ENCODE data around the gene ZNF516. TPM values are rescaled to one million over a fixed set of nuclear protein-coding genes. Genes with fewer than 3 reads are reported as not detected.

Gene ZNF516
- total RNA-seq, 2 experiments from 2014 or later = 1.2 to 1.6 TPM

DNA sequence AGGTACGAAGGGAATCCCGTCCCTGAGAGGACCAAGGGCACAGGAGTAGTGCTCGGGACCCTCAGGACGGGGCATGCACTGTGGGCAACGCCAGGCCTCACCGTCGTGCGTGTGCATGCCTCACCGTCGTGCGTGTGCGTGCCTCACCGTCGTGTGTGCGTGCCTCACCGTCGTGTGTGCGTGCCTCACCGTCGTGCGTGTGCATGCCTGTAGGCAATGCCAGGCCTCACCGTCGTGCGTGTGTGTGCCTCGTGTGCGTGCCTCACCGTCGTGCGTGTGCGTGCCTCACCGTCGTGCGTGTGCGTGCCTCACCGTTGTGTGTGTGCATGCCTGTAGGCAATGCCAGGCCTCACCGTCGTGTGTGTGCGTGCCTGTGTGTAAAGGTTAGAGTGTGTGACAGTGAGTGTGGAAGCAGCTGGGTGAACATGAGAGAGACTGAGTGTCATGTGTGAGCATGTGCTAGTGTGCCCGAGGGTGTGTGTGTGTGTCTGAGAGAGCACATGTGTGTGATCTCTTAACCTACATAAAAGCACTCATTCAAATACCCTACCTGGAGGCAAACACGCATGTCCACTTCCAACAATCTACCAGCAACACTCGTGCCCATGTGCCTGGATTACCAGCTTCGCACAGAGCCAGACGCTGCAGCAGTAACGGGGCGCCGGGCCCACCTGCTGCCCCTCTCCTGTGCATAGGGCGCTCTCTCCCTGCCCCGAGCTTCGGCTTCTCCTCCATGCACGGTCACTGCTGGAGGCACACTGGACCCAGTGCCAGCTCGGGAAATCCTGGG is 36.3 kb downstream of the ZNF516 start:
- CTCF ChIA-PET = no interaction called here
- POLR2A ChIA-PET = no interaction called here

DNA sequence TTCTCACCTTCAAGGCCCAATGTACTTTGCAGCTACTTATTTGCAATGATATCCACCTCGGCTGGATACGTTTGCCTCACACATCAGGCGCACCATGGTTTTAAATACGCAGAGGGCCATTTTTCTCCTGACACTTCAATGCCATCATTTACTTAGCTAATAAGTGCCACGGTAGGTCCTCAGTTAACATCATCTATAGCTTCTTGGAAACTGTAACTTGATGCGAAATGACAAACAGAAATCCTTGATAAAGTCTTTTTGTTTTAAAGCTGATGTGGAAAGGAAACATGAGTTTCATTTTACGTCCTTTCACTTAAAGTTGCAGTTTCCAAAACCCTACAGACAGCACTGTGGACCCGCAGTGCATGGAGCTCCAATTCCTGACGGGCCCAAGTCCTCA is 37.1 kb downstream of the ZNF516 start:
- CTCF ChIA-PET = no interaction called here
- POLR2A ChIA-PET = no interaction called here

DNA sequence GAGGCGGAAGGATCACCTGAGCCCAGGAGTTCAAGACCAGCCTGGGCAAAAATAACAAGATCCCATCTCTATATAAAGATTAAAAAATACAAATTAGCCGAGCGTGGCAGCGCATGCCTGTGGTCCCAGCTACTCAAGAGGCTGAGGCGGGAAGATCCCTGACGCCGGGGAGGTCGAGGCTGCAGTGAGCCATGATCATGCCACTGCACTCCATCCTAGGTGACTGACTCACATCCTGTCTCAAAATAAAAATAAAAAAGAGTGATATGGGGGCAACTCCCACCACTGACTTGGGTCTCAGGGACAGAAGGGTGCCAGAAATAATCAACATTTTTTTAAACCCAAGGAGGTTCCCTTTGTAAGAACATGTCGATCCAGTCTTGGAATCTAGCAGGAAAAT is 37.6 kb downstream of the ZNF516 start:
- CTCF ChIA-PET = no interaction called here

DNA sequence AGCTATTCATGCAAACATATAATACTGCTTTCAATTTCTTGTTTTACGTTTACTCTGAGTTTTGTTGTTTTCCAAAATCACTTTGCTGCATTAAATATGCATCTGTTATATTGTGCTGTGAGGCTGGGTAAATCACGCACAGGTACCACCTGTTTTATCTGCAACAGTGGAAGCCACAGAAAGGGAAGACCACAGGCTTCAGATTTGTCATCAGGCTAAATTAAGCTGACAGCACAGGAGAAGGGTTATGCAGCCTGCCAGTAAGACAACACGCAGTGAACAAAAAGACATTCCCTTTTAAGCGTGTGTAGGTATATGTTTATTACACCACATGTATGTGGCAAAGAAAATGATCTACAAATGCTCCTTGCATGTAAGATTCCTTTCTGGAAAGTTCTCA is 38.2 kb downstream of the ZNF516 start:
- ChIA-PET CTCF (no interaction called here), POLR2A (no interaction called here)

More for the DNA sequence above, 37.6 kb downstream of the ZNF516 start:
- POLR2A ChIA-PET = no interaction called here

DNA sequence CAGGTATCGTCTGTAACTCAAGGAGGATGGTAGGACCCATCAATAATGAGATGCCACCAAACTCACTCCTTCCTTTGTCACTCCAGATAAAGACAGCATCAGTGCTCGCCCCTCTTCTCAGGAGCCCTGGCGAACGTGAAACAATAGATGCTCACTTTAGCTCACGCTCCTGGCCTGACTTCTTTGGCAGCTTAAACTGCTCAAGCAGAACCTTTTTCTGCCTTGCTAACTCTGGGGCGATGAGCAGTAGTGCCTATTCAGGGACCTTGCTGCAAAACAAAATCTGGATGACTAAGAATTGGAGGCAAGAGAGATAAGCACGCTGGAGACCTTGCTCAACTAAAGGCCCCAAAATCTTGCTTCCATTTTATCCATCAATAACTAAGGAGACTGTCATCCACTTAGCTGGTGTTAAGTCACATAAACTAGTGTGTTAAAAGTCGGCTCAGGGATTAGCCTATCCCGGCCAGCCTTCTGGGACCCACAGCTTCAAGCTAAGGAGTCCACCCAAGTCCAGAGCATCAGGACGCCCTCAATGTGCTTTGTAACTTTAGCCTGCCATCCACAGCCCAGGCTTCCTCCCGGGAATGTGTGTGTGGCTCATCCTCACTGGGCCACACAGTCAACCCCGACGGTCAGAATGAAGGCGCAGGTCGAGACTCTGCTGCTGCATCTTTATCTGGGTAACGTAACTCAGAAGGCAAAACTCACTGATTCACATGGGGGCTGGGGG is 38.9 kb downstream of the ZNF516 start:
- POLR2A ChIA-PET = no interaction called here
- CTCF ChIA-PET = no interaction called here

DNA sequence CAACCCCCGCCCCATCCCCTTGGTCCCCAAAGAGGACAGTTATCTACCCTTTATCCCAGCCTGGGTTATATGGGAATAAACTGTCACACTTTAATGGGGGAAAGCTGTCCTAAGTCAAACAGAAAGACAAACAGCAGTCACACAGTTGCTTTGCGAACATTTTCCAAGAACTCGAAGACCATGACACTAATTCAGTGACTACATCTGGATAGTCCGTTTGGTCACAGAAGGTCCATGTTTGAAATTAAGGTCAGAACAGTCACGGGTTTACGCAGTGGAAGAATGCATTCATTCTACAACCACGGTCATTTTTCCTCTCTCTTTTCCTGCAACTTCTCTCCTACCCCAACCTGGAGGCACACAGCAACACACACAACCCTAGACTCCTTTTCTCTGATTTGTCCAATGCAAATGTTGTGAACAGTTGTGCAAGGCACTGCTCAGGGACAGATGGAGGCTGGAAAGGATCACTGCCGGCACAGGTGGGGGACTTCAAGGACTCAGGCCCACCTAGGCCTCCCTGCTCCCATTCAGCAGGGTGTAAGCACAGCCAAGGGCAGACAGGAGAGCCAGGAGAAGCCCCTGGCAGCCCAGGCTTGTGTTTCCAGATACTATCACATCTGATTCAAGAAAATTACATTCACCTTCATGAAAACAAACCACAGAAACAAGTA is 39.9 kb downstream of the ZNF516 start:
- CTCF ChIA-PET = no interaction called here
- POLR2A ChIA-PET = no interaction called here

DNA sequence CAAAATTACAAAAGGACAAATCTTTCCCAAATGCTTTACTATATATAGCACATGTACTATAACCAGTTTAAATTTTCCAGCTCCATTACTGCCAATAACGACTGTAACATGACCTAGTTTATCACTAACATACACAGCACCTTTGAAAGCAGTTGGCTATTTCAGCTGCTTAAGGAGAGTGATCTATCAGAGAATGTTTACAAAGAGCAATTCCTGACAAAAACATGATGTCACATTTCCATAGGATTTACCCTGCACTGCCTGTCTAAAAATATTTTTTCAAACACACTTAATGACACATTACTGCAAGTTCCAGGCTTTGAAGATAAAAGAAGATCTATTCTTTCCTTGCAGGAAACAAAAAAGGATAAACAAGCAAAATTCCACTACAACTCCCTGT is 40.6 kb downstream of the ZNF516 start:
- POLR2A ChIA-PET = no interaction called here
- CTCF ChIA-PET = no interaction called here

DNA sequence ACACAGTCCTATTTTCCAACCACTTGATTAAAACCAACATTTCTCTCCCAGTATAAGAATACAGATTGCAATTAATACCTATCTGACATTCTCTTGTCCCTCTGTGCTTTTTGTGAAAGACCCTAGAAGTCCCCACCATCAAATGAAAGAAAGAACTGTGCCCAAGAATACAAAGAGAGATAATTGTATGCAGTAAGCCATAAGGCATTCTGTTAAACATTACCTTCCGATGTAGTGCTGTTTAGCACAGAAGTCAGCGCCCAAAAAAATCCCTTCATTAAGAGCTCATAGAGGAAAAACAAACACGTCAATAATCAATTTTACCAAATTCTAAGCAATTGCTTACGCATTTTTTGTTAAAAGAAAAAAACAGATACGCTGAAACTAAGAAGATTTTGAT is 41.1 kb downstream of the ZNF516 start:
- ChIA-PET CTCF (no interaction called here), POLR2A (no interaction called here)

DNA sequence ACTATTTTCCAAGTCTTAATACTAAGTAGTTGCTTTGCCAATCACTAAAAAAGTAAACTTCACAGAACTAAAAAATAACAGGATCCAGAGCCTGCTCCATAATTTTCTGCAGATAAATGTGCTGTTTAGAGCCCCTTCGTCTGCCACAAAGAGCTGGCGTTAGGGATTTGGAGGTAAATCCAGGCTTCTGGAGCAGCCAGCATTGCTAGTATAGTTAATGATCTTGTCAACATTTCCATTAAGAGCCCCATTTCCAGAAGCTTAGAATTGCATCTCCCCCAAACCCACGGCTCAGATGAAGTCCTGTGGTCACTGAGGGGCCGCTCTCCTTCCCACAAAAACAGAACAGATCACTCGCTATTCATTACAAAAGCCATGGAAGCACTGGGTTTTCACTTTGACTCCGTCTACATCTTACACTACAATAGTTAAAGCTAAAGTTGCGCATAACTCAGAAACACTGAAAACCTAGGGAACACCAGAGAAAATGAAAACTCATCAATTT is 41.9 kb downstream of the ZNF516 start:
- ChIA-PET CTCF (interaction anchor here (0.5 to 0.6 kb wide), 2 partner anchors 70 to 140 kb away, joined by 3 read pairs; no protein-coding TSS in a partner anchor), POLR2A (no interaction called here)

DNA sequence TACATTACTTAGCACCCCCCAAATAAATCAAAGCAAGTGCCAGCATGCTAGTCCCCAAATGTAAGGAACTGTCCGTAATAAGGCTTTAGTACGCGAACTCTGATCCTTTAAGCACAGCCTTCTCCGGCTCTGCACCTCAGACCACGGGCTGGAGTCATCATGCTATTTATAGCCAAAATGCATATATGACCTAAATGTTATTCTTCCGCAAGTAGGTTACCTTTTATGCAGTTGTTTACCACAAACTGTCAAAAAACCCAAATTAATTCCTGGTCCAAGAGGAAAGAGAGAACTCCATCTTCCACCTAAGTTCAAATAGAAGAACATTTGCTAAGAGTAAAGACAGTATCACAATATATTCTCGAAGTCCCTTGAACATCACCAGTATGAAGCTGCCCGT is 42.7 kb downstream of the ZNF516 start:
- CTCF ChIA-PET = no interaction called here

DNA sequence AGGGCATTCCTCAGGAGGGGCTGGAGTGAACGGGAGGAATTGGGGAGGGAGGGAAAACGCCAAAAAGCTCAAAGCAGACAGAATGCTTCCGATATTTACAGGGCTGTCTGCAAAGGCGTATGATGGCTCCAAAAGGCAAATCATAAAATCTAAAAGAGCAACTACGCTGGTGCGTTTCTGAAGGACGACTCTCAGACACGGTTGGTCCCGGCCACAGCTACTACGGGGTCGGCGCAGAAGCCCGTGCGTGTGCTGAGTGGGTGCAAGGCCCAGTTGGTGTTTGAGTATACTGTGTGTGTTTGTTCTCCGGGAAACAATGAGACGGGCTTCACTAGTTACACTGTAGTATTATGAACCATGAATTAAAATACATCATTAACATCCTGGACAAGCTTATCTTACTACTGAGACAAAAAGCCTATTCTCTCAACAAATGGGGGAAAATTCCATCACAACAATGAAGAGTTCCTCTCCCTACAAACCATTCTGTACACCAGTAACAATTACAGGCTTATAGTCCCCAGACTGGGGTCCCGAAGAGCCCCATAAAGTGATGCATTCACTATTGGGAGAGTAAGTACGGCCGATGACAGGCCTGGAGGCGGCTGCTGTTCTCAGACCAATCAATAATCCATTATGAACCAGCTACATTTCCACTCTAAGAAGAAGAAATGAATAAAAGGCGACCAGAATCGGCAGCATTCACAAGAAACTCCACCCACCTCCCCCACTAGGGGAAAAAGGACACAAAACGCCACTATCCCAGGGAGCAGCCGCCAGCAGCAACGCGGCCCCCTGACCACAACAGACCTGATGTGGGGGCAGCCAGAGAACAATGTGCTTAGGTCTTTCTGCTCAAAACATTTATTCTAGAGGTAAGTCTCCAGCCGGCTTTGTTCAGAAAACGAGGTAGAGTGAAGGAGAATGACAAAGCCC is 43.4 kb downstream of the ZNF516 start:
- CTCF ChIA-PET = interaction anchor here (0.8 kb wide), 1 partner anchor 49 kb away, joined by 3 read pairs; no protein-coding TSS in a partner anchor
- POLR2A ChIA-PET = interaction anchor here (0.8 kb wide), 1 partner anchor 41 kb away, joined by 3 read pairs; no protein-coding TSS in a partner anchor

More for the DNA sequence above, 42.7 kb downstream of the ZNF516 start:
- POLR2A ChIA-PET = no interaction called here

DNA sequence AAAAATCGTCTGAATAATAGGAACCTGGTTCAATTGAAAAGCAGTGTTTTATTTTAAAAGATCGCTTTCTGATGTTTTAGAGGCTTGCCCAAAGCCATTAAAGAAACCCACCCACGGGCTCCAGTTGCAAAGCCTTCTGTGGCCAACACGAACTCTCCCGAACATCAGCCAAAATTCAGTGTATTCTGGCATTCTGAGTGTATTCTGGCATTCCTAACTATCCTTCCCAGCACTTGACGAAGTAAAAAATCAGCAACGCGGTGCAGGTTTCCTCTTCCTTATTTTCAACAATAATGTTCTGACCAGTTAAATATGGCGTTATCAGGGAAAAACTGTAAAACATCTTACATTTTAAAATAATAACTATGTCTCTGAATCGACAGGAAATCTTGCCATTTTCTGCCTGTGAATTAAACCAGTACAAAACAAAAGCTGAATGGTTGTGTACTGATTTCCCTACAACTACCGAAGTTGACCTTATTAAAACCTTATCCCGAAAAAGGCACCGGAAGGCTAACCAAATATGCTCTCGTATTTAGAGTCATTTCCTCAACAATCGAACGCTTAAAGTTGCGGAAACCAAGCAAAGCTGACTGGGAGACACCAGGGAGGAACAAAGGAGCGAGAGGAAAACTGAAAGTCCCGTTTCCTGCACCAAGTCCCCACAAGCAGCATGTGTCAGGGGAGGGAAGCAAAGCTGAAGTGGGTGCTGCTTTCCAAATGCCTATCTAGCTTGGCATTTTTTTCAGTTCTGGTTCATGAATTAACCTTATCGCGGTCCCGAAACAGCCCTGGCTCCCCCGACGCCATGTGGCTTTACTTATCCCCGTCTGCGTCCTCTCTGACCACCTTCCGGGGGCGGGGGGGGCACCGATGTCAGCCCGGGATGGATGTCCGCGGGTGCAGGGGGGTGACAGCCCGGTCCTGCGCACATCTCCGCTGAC is 44.3 kb downstream of the ZNF516 start:
- ChIA-PET CTCF (interaction anchor here (0.8 kb wide), 1 partner anchor 48 kb away, joined by 3 read pairs; no protein-coding TSS in a partner anchor), POLR2A (interaction anchor here (0.8 kb wide), 1 partner anchor 42 kb away, joined by 3 read pairs; no protein-coding TSS in a partner anchor)

DNA sequence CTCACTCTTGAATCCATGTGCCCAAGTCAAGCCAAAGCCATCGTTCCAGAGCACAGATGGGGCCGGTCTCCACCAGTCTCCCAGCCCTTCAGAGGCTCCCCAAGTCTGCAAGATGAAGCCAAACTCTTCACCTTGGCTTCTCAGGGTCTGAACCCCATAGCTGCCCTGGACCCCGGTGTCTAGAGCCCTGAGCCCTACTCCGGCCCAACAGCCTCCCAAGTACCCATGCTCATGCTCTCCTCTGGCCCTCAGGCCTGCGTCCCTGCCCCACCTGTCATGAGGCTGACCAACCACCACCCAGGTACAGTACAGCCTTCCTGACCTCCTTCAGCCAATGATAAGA is 46.0 kb downstream of the ZNF516 start:
- ChIA-PET CTCF (no interaction called here), POLR2A (no interaction called here)

DNA sequence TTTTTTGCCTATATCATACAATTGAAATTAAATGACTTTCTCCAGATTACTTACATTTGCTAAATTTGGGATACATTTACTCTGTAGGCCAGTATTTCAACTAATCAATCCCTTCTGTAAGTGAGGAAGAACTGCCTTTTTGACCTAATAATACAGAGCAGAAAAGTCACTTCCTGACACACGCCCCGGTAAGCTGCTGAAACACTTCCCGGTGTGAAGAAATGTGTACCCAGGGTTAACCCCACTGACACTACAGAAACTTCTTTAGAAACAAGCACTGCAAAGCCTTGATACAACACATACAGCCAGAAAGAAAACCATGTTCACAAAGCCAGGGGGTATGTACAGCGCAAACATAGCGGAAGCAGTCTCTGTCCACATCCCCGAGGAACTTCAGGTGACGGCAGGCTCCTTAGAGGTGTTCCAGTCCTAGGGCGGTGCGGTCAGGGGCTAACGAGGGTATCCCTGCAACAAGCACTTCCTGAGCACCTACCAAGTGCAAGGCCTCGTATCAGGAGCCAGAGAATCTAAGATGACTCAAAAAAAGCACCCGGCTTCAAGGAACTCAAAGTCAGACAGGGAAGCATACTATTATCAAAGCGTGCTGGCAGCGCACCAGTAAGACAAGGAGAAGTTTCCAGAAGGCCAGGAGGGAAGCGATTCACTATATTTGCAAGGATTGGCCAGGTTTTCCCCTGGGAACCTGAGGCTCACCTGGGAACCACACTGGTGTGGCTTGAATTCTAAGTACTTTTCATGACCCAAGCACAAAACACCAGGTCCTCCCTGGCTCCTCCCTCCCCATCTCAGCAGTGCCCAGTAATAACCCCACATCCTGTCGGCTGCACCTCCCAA is 46.6 kb downstream of the ZNF516 start:
- ChIA-PET POLR2A (no interaction called here), CTCF (no interaction called here)

DNA sequence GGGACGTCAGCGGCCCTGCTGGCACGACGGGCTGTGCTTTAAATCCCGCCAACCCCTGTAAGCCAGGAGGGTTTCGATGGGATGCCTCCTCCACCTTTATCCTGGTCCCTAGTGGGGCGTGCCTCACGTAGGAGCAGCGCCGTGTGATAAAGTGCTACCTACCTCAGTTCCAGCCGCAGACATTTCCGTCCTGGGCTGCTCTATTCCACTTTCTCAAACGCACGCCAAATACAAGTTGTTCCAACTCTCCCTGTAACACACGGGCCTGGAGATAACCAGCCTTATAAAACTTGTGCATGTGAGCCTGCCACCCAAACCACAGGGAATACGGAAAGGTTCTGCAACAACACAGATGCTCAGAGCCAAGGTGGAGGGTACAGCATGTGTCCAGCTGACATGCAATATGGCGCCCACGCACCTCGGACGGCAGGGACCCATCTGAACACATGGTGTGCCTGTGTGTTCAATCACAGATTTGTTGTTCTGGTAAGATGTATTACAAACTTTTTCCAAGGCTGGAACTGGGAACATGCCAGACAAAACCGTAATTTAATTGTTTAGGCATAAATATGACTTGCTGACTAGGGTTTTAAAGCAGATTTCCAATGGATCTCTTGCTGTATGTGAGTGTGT is 47.7 kb downstream of the ZNF516 start:
- ChIA-PET POLR2A (no interaction called here), CTCF (no interaction called here)

DNA sequence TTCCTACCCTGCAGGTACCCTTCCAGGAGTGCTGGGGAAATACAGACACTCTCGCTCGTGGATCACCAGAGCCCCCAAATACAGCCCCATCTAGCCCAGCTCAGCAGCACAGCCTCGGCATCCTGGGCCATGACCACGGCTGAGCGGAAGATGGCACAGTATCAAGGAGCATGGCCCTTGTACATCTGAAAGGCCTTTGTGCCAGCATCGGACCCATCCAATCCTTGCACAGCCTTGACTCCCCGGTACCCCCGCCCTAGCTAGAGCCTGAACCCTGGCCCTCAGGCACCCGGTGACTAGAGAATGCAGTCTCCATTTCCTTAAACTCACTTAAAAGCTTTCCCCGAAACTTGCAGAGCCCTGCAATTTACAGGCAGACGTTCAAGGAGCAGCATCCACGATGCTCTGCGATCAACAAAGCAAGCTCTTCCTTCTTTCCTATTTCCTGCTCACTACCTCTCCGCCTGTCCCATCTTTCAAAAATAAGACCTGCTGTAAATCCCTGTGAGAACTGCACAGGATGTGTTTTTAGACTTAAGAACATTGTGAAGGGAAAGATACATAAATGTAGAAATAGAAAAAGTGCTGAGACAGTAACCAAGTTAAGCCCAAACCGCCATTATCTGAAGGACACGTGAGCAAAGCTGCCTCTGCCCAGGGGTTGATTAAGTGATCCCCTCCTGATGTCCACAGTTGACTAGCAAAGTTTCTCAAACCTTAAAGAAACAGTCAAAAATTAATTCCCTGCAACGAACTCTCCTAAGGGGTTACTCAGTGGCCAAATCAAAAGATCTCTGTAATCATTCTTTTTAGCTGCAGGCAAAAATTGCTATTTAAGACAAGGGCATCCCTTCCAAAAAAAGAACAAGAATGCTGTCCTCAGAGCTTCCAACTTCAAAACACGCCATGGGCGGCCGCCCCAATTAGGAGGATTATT is 48.5 kb downstream of the ZNF516 start:
- ChIA-PET POLR2A (no interaction called here), CTCF (no interaction called here)

All from activated CD8-positive, alpha-beta memory T cell treated with anti-CD3 and anti-CD28 coated beads for 36 hours (primary cell).